HUES64 (cell line): Measurements from ENCODE around the gene ABHD2.
"Not testable (repeated sequence)": the region's sequence is repeated elsewhere in the genome, so short reads cannot be mapped to it uniquely, and the experiment has no call there.

Experiments used
- H3K27ac ChIP-seq: 2 replicates; pipeline ENCODE4 v1.7.0; 2013; ENCODE audit warnings: low read depth, low read length, inconsistent platforms
- H3K27me3 ChIP-seq: 2 replicates; pipeline ENCODE4 v1.6.1; 2013; ENCODE audit warnings: mild to moderate bottlenecking, low read length; ENCODE audit not compliant: insufficient read depth
- H3K36me3 ChIP-seq: 2 replicates; pipeline ENCODE4 v1.6.1; 2013; ENCODE audit warnings: mild to moderate bottlenecking, low read length; ENCODE audit not compliant: insufficient read depth
- H3K4me1 ChIP-seq: 2 replicates; pipeline ENCODE4 v1.6.1; 2013; ENCODE audit warnings: mild to moderate bottlenecking, low read length, moderate library complexity; ENCODE audit not compliant: insufficient read depth
- H3K4me3 ChIP-seq: 2 replicates; pipeline ENCODE4 v1.5.1; 2013; ENCODE audit warnings: mild to moderate bottlenecking, low read length, moderate library complexity
- H3K9ac ChIP-seq: 2 replicates; pipeline ENCODE4 v1.6.1; 2013; ENCODE audit warnings: mild to moderate bottlenecking, low read depth, low read length
- H3K9me3 ChIP-seq: 2 replicates; pipeline ENCODE4 v1.6.1; 2013; ENCODE audit warnings: low read depth, low read length; ENCODE audit not compliant: insufficient read depth
- WGBS: fragments of 150-250, 120-280 bp; methylation state at CpG from one replicate; pipeline ENCODE4 v1.1.7; 2013; ENCODE audit warnings: missing lambda C conversion rate; 5-methylcytosine and 5-hydroxymethylcytosine counted together

Gene ABHD2

DNA sequence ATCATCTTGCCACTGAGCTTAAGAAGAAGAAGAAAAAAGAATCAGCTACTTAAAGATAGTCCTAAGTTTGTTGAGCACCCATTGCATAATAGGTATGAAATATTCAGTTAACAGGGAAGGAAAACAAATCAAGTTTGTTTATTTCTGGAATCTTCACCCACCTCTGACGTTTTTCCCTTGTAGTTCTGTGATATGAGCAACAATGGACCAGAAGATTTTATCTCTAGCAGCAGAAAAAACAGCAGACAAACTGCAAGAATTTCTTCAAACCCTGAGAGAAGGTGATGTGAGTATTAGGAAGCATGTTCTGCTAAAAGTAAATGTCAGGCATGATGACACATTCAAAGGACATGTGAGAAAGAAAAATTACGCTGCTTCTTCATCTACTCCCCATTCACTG, 159.2 kb downstream of the ABHD2 start:
- Histone ChIP-seq H3K4me3 (no peak overlapping the region), H3K36me3 (peaks cover 59% of the 10 kb centered on the region), H3K9me3 (peaks cover 15% of the 10 kb centered on the region), H3K27me3 (no peaks in the 10 kb centered on the region), H3K9ac (no peak overlapping the region), H3K4me1 (no peaks in the 10 kb centered on the region), H3K27ac (no peak overlapping the region)
- WGBS = 75% methylated on average over 1 of the region's 2 CpGs

DNA sequence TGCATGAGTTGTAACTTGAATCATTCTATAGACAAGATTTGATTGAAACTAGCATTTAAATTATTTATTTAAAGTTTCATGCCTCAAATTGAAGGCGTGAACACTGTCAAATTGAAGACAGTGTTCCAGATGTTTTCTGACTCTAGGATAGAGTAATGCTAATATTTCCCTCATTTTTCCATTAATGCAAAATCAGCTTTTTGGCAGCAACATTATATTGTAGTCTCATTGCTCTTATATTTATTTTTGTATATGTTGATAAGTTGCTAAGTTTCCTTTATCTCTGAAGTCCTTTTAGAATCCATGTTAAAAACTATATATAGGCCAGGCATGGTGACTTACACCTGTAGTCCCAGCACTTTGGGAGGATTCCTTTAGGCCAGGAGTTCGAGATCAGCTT, 160.3 kb downstream of the ABHD2 start:
- Histone ChIP-seq H3K9me3 (peaks cover 15% of the 10 kb centered on the region), H3K4me1 (no peaks in the 10 kb centered on the region), H3K4me3 (no peak overlapping the region), H3K27me3 (no peaks in the 10 kb centered on the region), H3K36me3 (peaks cover 69% of the 10 kb centered on the region), H3K9ac (no peak overlapping the region), H3K27ac (no peak overlapping the region)
- 97% methylated on average over 1 of the region's 2 CpGs for WGBS

DNA sequence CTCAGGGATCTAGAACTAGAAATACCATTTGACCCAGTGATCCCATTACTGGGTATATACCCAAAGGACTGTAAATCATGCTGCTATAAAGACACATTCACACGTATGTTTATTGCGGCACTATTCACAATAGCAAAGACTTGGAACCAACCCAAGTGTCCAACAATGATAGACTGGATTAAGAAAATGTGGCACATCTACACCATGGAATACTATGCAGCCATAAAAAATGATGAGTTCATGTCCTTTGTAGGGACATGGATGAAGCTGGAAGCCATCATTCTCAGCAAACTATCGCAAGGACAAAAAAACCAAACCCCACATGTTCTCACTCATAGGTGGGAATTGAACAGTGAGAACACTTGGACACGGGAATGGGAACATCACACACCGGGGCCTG, 161.9 kb downstream of the ABHD2 start:
- Histone ChIP-seq H3K9me3 (peaks cover 15% of the 10 kb centered on the region), H3K36me3 (peaks cover 85% of the 10 kb centered on the region)
- WGBS = 100% methylated on average over 3 of the region's 5 CpGs

More for the DNA sequence above, 161.9 kb downstream of the ABHD2 start:
- H3K9ac ChIP-seq, H3K4me1 ChIP-seq, H3K27ac ChIP-seq, H3K4me3 ChIP-seq, H3K27me3 ChIP-seq: not testable (repeated sequence)
